Activated CD4-positive, CD25-positive, alpha-beta regulatory T cell (primary cell): ENCODE data around the gene SF3B4.

Experiments
- DNase-seq, 4 experiments: peaks; one replicate each; lab custom pipeline; 2025; lab: John Stamatoyannopoulos, UW

Gene SF3B4

GRCh38 chr1:149932474-149932873, 4.9 kb upstream of the SF3B4 start:
- DNase-seq = no peak

GRCh38 chr1:149931212-149931790, 3.7 kb upstream of the SF3B4 start:
- no peak for DNase-seq

GRCh38 chr1:149929856-149930255, 2.3 kb upstream of the SF3B4 start:
- no peak for DNase-seq

GRCh38 chr1:149928401-149928724, 760 bp upstream of the SF3B4 start:
- DNase-seq = no peak

GRCh38 chr1:149927056-149927562, 494 bp downstream of the SF3B4 start:
- no peak for DNase-seq

GRCh38 chr1:149926296-149926695, 1.3 kb downstream of the SF3B4 start:
- DNase-seq = no peak

- no peak for DNase-seq
These were observed 1.9 kb downstream of the SF3B4 start for GRCh38 chr1:149925751-149926150.

GRCh38 chr1:149925345-149925744, 2.3 kb downstream of the SF3B4 start:
- no peak for DNase-seq

GRCh38 chr1:149923626-149924025, 4.0 kb downstream of the SF3B4 start:
- no peak for DNase-seq

- DNase-seq = peak in 2 of 4 experiments; percentile 5 to 11
These were observed 9.9 kb downstream of the SF3B4 start, which contains the start of gene SV2A for GRCh38 chr1:149917571-149918144. TSS of gene SV2A (minus strand) at chr1:149917844. CDS start at chr1:149913840, 4,004 bp downstream.

GRCh38 chr1:149916898-149917252, 10.7 kb downstream of the SF3B4 start:
- no peak for DNase-seq

GRCh38 chr1:149916193-149916897, 11.3 kb downstream of the SF3B4 start:
- no peak for DNase-seq

GRCh38 chr1:149915429-149916192, 12.0 kb downstream of the SF3B4 start:
- DNase-seq = no peak

GRCh38 chr1:149914545-149914944, 13.1 kb downstream of the SF3B4 start:
- DNase-seq = no peak

GRCh38 chr1:149906570-149907075, 21.0 kb downstream of the SF3B4 start:
- no peak for DNase-seq

- no peak for DNase-seq
These were observed 23.6 kb downstream of the SF3B4 start for GRCh38 chr1:149903836-149904491.

- DNase-seq = peak; percentile 45 to 65 (median 61)
These were observed 27.9 kb downstream of the SF3B4 start, which contains the start of gene BOLA1 for GRCh38 chr1:149899460-149900284. TSS of gene BOLA1 (plus strand) at chr1:149899568. CDS start at chr1:149900060, 492 bp downstream.

- DNase-seq = no peak
These were observed 31.0 kb downstream of the SF3B4 start for GRCh38 chr1:149896575-149896974.

GRCh38 chr1:149888999-149889289, 38.7 kb downstream of the SF3B4 start:
- DNase-seq = no peak

- DNase-seq = peak; percentile 47 to 51 (median 50)
These were observed 39.2 kb downstream of the SF3B4 start for GRCh38 chr1:149888247-149888998.
